ENCODE data around the gene HELB. TPM values are rescaled to one million over a fixed set of nuclear protein-coding genes. Genes with fewer than 3 reads are reported as not detected.
A peak's percentile ranks its signal among the peaks of the same experiment; 100 is the strongest.
"Not testable (repeated sequence)": the region's sequence is repeated elsewhere in the genome, so short reads cannot be mapped to it uniquely, and the experiment has no call there.

HELB gene
- total RNA-seq, 2 experiments from 2014 or later, result 42.3 to 43.3 TPM

- Mint-ChIP-seq H3K36me3 (ENCODE audit: low read depth) (peaks cover 17% of the 10 kb centered on the region), H3K4me1 (peaks cover 31% of the 10 kb centered on the region), H3K27ac (no peak overlapping the region), H3K27me3 (no peaks in the 10 kb centered on the region), H3K9me3 (peaks cover 15% of the 10 kb centered on the region), H3K4me3 (no peak overlapping the region)
- POLR2A ChIA-PET, result no interaction called here
- DNase-seq, result peak; percentile 61
- CTCF ChIA-PET, result interaction anchor here (0.8 to 1.7 kb wide), 4 partner anchors 10 to 82 kb away, joined by 3 to 16 read pairs (median 6); no protein-coding TSS in a partner anchor
Measured at GRCh38 chr12:66279123-66279712, 23.1 kb upstream of the HELB start.

- POLR2A ChIA-PET, result no interaction called here
- Mint-ChIP-seq H3K27ac (no peak overlapping the region), H3K27me3 (no peaks in the 10 kb centered on the region), H3K36me3 (ENCODE audit: low read depth) (peaks cover 17% of the 10 kb centered on the region), H3K9me3 (peaks cover 17% of the 10 kb centered on the region), H3K4me1 (peaks cover 35% of the 10 kb centered on the region), H3K4me3 (no peak overlapping the region)
- no peak for DNase-seq
- CTCF ChIA-PET, result no interaction called here
Measured at GRCh38 chr12:66280561-66280960, 21.7 kb upstream of the HELB start.

- H3K27me3 Mint-ChIP-seq, result no peaks in the 10 kb centered on the region
- peaks cover 26% of the 10 kb centered on the region for H3K36me3 Mint-ChIP-seq (ENCODE audit: low read depth)
- H3K4me1 Mint-ChIP-seq, result peaks cover 38% of the 10 kb centered on the region
- ChIA-PET CTCF (interaction anchor here (0.6 to 1.0 kb wide), 3 partner anchors 12 to 1909 kb away, joined by 3 read pairs; no protein-coding TSS in a partner anchor), POLR2A (no interaction called here)
- no peak overlapping the region for H3K27ac Mint-ChIP-seq
- no peak for DNase-seq
- H3K4me3 Mint-ChIP-seq, result no peak overlapping the region
- peaks cover 24% of the 10 kb centered on the region for H3K9me3 Mint-ChIP-seq
Measured at GRCh38 chr12:66282244-66282643, 20.0 kb upstream of the HELB start.

GRCh38 chr12:66287275-66287674 lies 15.0 kb upstream of the HELB start:
- peak overlapping the region; percentile 35 for H3K4me3 Mint-ChIP-seq
- no peaks in the 10 kb centered on the region for H3K27me3 Mint-ChIP-seq
- DNase-seq, result no peak
- H3K27ac Mint-ChIP-seq, result peak overlapping the region; percentile 97
- ChIA-PET CTCF (no interaction called here), POLR2A (no interaction called here)
- peaks cover 50% of the 10 kb centered on the region for H3K36me3 Mint-ChIP-seq (ENCODE audit: low read depth)
- H3K9me3 Mint-ChIP-seq, result peaks cover 37% of the 10 kb centered on the region
- peaks cover 65% of the 10 kb centered on the region for H3K4me1 Mint-ChIP-seq

- Mint-ChIP-seq H3K9me3 (peaks cover 37% of the 10 kb centered on the region), H3K4me3 (peak overlapping the region; percentile 35), H3K27me3 (no peaks in the 10 kb centered on the region), H3K27ac (peak overlapping the region; percentile 97), H3K36me3 (ENCODE audit: low read depth) (peaks cover 58% of the 10 kb centered on the region), H3K4me1 (peaks cover 72% of the 10 kb centered on the region)
- POLR2A ChIA-PET, result interaction anchor here (0.9 kb wide), 1 partner anchor 14 kb away, joined by 7 read pairs; the partner anchor contains the start of gene HELB
- peak; percentile 83 for DNase-seq
- CTCF ChIA-PET, result interaction anchor here (0.6 to 0.9 kb wide), 4 partner anchors 18 to 1825 kb away, joined by 3 read pairs; no protein-coding TSS in a partner anchor
Measured at GRCh38 chr12:66288121-66288520, 14.2 kb upstream of the HELB start.

- Mint-ChIP-seq H3K4me1 (peaks cover 72% of the 10 kb centered on the region), H3K27me3 (no peaks in the 10 kb centered on the region), H3K27ac (peak overlapping the region; percentile 97), H3K4me3 (no peak overlapping the region), H3K36me3 (ENCODE audit: low read depth) (peaks cover 58% of the 10 kb centered on the region), H3K9me3 (peaks cover 40% of the 10 kb centered on the region)
- ChIA-PET POLR2A (no interaction called here), CTCF (no interaction called here)
- no peak for DNase-seq
Measured at GRCh38 chr12:66289485-66289884, 12.8 kb upstream of the HELB start.

GRCh38 chr12:66290716-66291200 lies 11.5 kb upstream of the HELB start:
- ChIA-PET CTCF (interaction anchor here (0.6 kb wide), 1 partner anchor 1143 kb away, joined by 3 read pairs; no protein-coding TSS in a partner anchor), POLR2A (interaction anchor here (0.7 to 1.5 kb wide), 3 partner anchors 11 to 51 kb away, joined by 4 read pairs; partner anchors contain the start of gene HELB)
- Mint-ChIP-seq H3K4me1 (peaks cover 73% of the 10 kb centered on the region), H3K36me3 (ENCODE audit: low read depth) (peaks cover 58% of the 10 kb centered on the region), H3K4me3 (peak overlapping the region; percentile 40), H3K27ac (peak overlapping the region; percentile 97), H3K27me3 (no peaks in the 10 kb centered on the region), H3K9me3 (peaks cover 37% of the 10 kb centered on the region)
- peak; percentile 71 for DNase-seq

GRCh38 chr12:66296176-66296683 lies 6.1 kb upstream of the HELB start:
- POLR2A ChIA-PET, result no interaction called here
- no peak for DNase-seq
- CTCF ChIA-PET, result no interaction called here
- peaks cover 17% of the 10 kb centered on the region for H3K36me3 Mint-ChIP-seq (ENCODE audit: low read depth)
- no peak overlapping the region for H3K27ac Mint-ChIP-seq
- H3K27me3 Mint-ChIP-seq, result peaks cover 2% of the 10 kb centered on the region
- peaks cover 55% of the 10 kb centered on the region for H3K4me1 Mint-ChIP-seq
- peaks cover 12% of the 10 kb centered on the region for H3K9me3 Mint-ChIP-seq
- no peak overlapping the region for H3K4me3 Mint-ChIP-seq

GRCh38 chr12:66297080-66297479 lies 5.2 kb upstream of the HELB start:
- POLR2A ChIA-PET, result no interaction called here
- H3K27me3 Mint-ChIP-seq, result peaks cover 2% of the 10 kb centered on the region
- DNase-seq, result no peak
- H3K27ac Mint-ChIP-seq, result no peak overlapping the region
- peaks cover 9% of the 10 kb centered on the region for H3K9me3 Mint-ChIP-seq
- H3K36me3 Mint-ChIP-seq (ENCODE audit: low read depth), result peaks cover 14% of the 10 kb centered on the region
- no peak overlapping the region for H3K4me3 Mint-ChIP-seq
- peaks cover 55% of the 10 kb centered on the region for H3K4me1 Mint-ChIP-seq
- CTCF ChIA-PET, result no interaction called here

GRCh38 chr12:66297923-66298322 lies 4.4 kb upstream of the HELB start:
- POLR2A ChIA-PET, result no interaction called here
- Mint-ChIP-seq H3K27ac (no peak overlapping the region), H3K27me3 (peaks cover 2% of the 10 kb centered on the region), H3K4me3 (no peak overlapping the region), H3K36me3 (ENCODE audit: low read depth) (peaks cover 11% of the 10 kb centered on the region), H3K9me3 (peaks cover 5% of the 10 kb centered on the region), H3K4me1 (peaks cover 49% of the 10 kb centered on the region)
- no peak for DNase-seq
- CTCF ChIA-PET, result interaction anchor here (1.5 kb wide), 1 partner anchor 19 kb away, joined by 3 read pairs; no protein-coding TSS in a partner anchor

- Mint-ChIP-seq H3K27me3 (peaks cover 2% of the 10 kb centered on the region), H3K4me1 (peaks cover 53% of the 10 kb centered on the region), H3K36me3 (ENCODE audit: low read depth) (peaks cover 41% of the 10 kb centered on the region), H3K27ac (peak overlapping the region; percentile 98), H3K9me3 (no peaks in the 10 kb centered on the region), H3K4me3 (peak overlapping the region; percentile 99)
- POLR2A ChIA-PET, result interaction anchor here (1.3 to 1.8 kb wide), 4 partner anchors 12 to 134 kb away, joined by 3 to 8 read pairs (median 6); no protein-coding TSS in a partner anchor
- DNase-seq, result no peak
- CTCF ChIA-PET, result interaction anchor here (0.7 to 3.7 kb wide), 8 partner anchors 9 to 35 kb away, joined by 3 to 14 read pairs (median 6); no protein-coding TSS in a partner anchor
Measured at GRCh38 chr12:66302827-66303169, 505 bp downstream of the HELB start.

GRCh38 chr12:66303316-66303804 lies 1.1 kb downstream of the HELB start:
- peak overlapping the region; percentile 98 for H3K27ac Mint-ChIP-seq
- CTCF ChIA-PET, result interaction anchor here (1.4 to 3.7 kb wide), 4 partner anchors 8 to 34 kb away, joined by 8 to 14 read pairs (median 8); no protein-coding TSS in a partner anchor
- POLR2A ChIA-PET, result interaction anchor here (1.4 kb wide), 1 partner anchor 33 kb away, joined by 3 read pairs; no protein-coding TSS in a partner anchor
- H3K4me1 Mint-ChIP-seq, result peaks cover 56% of the 10 kb centered on the region
- not testable (repeated sequence) for H3K27me3 Mint-ChIP-seq, H3K9me3 Mint-ChIP-seq
- peak overlapping the region; percentile 99 for H3K4me3 Mint-ChIP-seq
- H3K36me3 Mint-ChIP-seq (ENCODE audit: low read depth), result peaks cover 46% of the 10 kb centered on the region
- peak; percentile 35 for DNase-seq

- Mint-ChIP-seq H3K27me3 (peaks cover 2% of the 10 kb centered on the region), H3K4me1 (peaks cover 58% of the 10 kb centered on the region), H3K27ac (peak overlapping the region; percentile 98), H3K9me3 (no peaks in the 10 kb centered on the region), H3K36me3 (ENCODE audit: low read depth) (peaks cover 52% of the 10 kb centered on the region), H3K4me3 (peak overlapping the region; percentile 99)
- ChIA-PET POLR2A (no interaction called here), CTCF (interaction anchor here (1.3 to 3.7 kb wide), 2 partner anchors 35 to 37 kb away, joined by 3 to 14 read pairs; no protein-coding TSS in a partner anchor)
- DNase-seq, result peak; percentile 13
Measured at GRCh38 chr12:66304296-66304900, 2.1 kb downstream of the HELB start.
